Subcutaneous abdominal adipose tissue (tissue), 5 donors: ENCODE results near the gene MRGPRX2.

Experiments used
- H3K27ac ChIP-seq: one replicate; pipeline ENCODE4 v1.7.0; 2013; ENCODE audit warnings: low read depth, mild to moderate bottlenecking, inconsistent platforms, low read length, moderate library complexity
- H3K27me3 ChIP-seq, 5 donors: one replicate each; pipeline ENCODE4 v1.7.0; 2013; ENCODE audit warnings: low read length in 5 of 5, inconsistent platforms in 1 of 5; ENCODE audit not compliant: control insufficient read depth in 5 of 5, insufficient read depth in 4 of 5
- H3K36me3 ChIP-seq, 5 donors: one replicate each; pipeline ENCODE4 v1.7.0; 2013; ENCODE audit warnings: low read length in 5 of 5; ENCODE audit not compliant: control insufficient read depth in 5 of 5, insufficient read depth in 5 of 5
- H3K4me1 ChIP-seq, 5 donors: one replicate each; pipeline ENCODE4 v1.7.0; 2013; ENCODE audit warnings: low read length in 5 of 5, mild to moderate bottlenecking in 3 of 5, moderate library complexity in 1 of 5; ENCODE audit not compliant: control insufficient read depth in 5 of 5, insufficient read depth in 5 of 5
- H3K4me3 ChIP-seq, 5 donors: one replicate each; pipeline ENCODE4 v1.7.0; 2013; ENCODE audit warnings: low read length in 5 of 5, low read depth in 1 of 5
- H3K9ac ChIP-seq, 5 donors: one replicate each; pipeline ENCODE4 v1.7.0; 2013; ENCODE audit warnings: low read length in 5 of 5, mild to moderate bottlenecking in 4 of 5, moderate library complexity in 3 of 5
- H3K9me3 ChIP-seq, 5 donors: one replicate each; pipeline ENCODE4 v1.7.0; 2013; ENCODE audit warnings: low read length in 5 of 5; ENCODE audit not compliant: control insufficient read depth in 5 of 5
- donor health status: healthy.
- donor health status: healthy.
- donor health status: healthy.
- donor health status: healthy.
- donor health status: healthy.

The MRGPRX2 gene

DNA sequence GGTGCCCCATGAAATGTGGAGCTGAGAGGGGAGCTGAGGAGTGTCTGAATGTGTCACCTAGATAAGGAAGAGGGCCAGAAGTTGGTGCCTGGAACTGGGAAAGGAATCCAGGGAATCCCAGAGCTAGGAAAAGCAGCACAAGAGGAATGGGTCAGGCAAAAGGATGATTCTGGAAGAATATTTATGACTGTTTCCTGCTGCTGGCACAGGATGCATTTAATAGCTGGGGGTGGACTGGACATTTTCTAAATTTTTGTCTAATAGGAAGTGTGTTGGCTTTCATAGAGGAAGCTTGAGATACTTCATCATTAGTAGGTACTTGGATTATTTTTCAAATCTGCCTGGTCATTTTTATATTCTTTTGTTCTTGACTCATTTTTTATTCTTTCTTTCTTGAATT is 17.4 kb upstream of the MRGPRX2 start:
- no peak overlapping the region for H3K27ac ChIP-seq
- no peak overlapping the region for H3K9ac ChIP-seq
- peaks cover 0 to 12% (median 6%) of the 10 kb centered on the region in 5 donors for H3K4me1 ChIP-seq
- no peaks in the 10 kb centered on the region for H3K36me3 ChIP-seq
- H3K27me3 ChIP-seq: no peaks in the 10 kb centered on the region
- no peaks in the 10 kb centered on the region for H3K9me3 ChIP-seq
- no peak overlapping the region for H3K4me3 ChIP-seq

DNA sequence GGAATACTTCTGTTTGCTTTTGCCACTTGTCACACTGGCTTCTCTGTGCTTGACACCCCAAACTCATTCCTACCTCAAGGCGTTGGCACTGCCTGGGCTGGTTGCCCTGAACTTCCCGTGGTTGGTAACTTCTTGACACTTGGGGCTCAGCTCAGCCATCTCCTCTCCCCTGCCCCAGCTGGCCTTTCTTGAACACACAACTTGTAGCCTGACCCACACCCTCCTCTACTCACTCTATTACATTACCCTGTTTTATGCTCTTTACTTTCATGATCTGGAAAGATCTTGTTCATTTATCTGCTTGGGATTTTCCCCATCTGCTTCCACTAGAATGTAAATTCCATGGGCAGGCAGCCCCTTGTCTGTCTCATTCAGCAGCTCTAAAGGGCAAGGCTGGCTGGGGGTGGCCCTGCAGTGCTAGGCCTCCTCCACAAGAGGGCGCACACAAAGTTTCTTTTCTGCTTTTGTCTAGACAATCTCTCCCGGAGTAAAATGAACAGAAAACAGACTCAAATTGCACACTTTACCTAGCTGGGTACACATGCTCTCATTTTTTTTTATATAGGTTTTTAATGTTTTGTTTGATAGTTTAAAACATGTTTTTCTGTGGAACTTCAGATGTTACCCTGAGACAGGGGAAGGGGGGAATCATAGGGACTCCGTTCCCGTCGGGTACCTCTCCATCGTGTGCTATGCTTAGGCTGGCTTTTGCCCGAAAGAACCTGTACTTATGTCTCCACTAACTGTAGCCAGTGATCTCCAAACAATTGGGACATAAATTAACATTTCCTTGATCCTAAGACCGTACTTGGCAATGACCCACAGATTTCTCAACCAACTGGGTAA is 16.4 kb upstream of the MRGPRX2 start:
- Histone ChIP-seq H3K4me3 (peak overlapping the region in 3 of 5 donors; percentile 7 to 30 (median 25)), H3K36me3 (no peaks in the 10 kb centered on the region), H3K4me1 (peaks cover 0 to 12% (median 6%) of the 10 kb centered on the region in 5 donors), H3K9me3 (no peaks in the 10 kb centered on the region), H3K27ac (no peak overlapping the region), H3K9ac (no peak overlapping the region), H3K27me3 (no peaks in the 10 kb centered on the region)

DNA sequence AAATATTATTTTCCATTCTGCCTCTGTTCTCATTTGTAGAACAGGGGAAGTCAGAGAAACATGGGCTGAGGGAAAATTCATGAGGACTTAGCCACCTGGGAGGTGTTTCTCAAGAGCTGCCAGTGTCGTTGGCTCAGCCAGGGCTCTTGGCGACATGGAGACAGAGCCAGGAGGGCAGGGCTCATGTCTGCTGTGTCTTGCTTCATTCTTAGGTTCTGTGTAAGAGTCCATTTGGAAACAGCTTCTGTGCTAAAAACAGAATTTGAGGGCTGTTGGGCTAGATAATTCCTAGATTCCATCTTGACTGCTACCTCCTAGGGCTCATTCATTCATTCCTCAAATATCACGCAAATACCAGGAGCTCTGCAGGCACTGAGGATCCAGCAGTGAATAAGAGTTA is 15.1 kb upstream of the MRGPRX2 start:
- no peak overlapping the region for H3K4me3 ChIP-seq
- no peak overlapping the region for H3K9ac ChIP-seq
- H3K27ac ChIP-seq: no peak overlapping the region
- H3K4me1 ChIP-seq: peaks cover 0 to 15% (median 6%) of the 10 kb centered on the region in 5 donors
- peaks cover 0 to under 1% (median 0%) of the 10 kb centered on the region in 5 donors for H3K27me3 ChIP-seq
- H3K9me3 ChIP-seq: no peaks in the 10 kb centered on the region
- no peaks in the 10 kb centered on the region for H3K36me3 ChIP-seq

DNA sequence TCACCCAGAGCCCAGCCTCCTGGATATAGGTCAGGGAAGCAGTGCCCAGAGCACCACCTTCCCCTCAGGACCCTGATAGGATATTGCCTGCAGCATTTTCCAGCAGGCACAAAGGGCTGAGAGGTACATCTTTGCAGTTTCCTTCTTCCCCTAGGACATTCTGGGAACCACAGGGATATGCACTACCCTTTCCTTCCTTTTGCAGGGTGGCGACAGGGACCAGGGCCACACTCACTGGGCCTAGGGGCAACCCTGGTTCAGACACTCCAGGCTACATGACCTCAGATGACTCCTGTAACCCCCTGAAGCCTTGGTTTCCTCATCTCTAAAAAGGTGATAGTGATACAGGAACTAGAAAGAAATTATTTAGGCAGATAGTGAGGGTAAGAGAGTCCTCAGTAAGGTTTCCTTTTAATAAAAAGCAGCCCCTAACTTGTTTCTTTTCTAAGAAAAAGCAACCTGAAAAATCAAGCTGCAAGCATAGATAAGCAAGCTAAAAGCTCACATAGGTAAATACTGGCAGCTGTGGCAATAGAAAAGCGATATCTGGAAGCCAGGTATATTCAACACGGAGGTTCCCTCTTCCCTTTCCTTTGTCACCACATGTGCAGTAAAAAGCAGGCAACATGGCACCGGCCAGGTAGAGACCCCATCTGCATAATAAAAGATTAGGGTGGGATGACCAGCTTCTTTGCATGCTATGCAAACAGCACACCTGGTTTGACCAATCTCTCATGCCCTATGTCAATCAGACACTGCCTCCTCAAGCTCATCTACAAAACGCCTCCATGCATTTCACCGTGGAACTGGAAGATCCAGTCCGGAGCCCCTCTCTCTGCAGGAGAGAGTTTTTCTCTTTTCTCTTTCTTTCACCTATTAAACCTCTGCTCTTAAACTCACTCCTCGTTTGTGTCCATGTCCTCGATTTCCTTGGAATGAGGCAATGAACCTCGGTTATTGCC is 13.2 kb upstream of the MRGPRX2 start:
- no peak overlapping the region for H3K9ac ChIP-seq
- peaks cover 0 to 6% (median 0%) of the 10 kb centered on the region in 5 donors for H3K27me3 ChIP-seq
- peaks cover 0 to 4% (median 0%) of the 10 kb centered on the region in 5 donors for H3K9me3 ChIP-seq
- no peaks in the 10 kb centered on the region for H3K36me3 ChIP-seq
- H3K27ac ChIP-seq: no peak overlapping the region
- peaks cover 0 to 12% (median 6%) of the 10 kb centered on the region in 5 donors for H3K4me1 ChIP-seq
- no peak overlapping the region for H3K4me3 ChIP-seq

DNA sequence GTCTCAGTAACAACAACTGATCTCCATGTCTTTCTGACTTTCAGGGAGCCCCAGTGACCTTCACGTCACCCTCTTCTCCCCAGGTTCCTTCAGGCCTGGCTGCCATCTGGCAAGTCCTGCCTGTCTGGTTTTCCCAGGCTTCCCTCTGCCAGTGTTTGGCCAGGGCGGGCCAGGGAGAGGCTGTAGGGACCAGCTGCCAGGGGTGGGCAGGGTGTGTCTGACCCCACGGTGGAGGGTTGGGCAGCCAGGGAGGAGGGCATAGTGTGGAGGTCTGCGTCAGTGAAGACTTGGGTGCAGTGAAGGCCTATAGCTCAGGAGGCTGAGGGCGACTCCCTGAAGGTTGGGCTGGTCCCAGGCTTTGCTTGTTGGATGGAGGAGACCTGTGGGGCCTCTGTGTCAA is 11.9 kb upstream of the MRGPRX2 start:
- Histone ChIP-seq H3K4me3 (no peak overlapping the region), H3K4me1 (peaks cover 0 to 9% (median 4%) of the 10 kb centered on the region in 5 donors), H3K27ac (no peak overlapping the region), H3K36me3 (no peaks in the 10 kb centered on the region), H3K9me3 (peaks cover 0 to 4% (median 0%) of the 10 kb centered on the region in 5 donors), H3K9ac (no peak overlapping the region), H3K27me3 (peaks cover 0 to 6% (median 0%) of the 10 kb centered on the region in 5 donors)

DNA sequence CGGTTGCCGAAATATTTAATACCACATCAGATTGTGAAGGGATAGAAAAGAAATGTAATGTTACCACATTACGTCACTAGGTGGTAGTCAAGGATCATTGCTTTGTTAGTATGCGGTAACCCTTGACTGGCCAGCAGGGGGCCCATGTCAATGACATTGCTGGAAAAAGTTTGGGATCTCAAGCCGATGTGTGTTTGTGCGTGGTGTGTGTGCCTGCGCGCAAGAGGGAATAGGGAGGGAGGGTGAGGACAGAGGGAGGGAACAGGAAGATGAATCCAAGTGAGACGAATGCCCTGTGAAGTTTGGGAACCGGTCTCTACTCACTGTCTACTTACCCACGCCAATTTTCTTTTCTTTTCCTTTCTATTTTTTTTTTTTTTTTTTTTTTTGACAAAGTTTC is 10.7 kb upstream of the MRGPRX2 start:
- Histone ChIP-seq H3K4me3 (peak overlapping the region in 4 of 5 donors; percentile 14 to 59 (median 36)), H3K27me3 (peaks cover 0 to 6% (median 0%) of the 10 kb centered on the region in 5 donors), H3K36me3 (no peaks in the 10 kb centered on the region), H3K27ac (no peak overlapping the region), H3K9ac (no peak overlapping the region), H3K4me1 (peaks cover 0 to 5% (median 0%) of the 10 kb centered on the region in 5 donors), H3K9me3 (peaks cover 0 to 4% (median 0%) of the 10 kb centered on the region in 5 donors)

DNA sequence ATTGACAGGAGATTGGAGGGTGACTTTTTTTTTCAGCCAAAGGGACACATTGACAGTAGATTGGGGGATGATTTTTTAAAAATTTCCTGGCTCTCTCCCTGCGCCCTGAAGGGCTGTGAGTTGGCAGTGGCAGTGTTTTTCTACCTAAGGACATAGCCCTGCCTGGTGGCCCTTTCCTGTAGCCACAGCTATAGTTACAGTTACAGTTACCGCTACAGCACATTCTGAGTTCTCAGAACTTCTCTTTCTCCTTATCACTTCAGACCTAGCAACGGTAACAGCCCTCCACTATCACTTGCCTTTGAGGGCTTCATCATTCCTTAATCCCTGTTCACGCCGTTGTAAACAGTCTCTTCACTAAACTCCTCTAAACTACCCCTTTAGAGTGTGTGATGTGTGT is 684 bp downstream of the MRGPRX2 start:
- Histone ChIP-seq H3K27me3 (no peaks in the 10 kb centered on the region), H3K27ac (no peak overlapping the region), H3K4me1 (no peaks in the 10 kb centered on the region), H3K9me3 (no peaks in the 10 kb centered on the region), H3K9ac (no peak overlapping the region), H3K36me3 (no peaks in the 10 kb centered on the region), H3K4me3 (no peak overlapping the region)

DNA sequence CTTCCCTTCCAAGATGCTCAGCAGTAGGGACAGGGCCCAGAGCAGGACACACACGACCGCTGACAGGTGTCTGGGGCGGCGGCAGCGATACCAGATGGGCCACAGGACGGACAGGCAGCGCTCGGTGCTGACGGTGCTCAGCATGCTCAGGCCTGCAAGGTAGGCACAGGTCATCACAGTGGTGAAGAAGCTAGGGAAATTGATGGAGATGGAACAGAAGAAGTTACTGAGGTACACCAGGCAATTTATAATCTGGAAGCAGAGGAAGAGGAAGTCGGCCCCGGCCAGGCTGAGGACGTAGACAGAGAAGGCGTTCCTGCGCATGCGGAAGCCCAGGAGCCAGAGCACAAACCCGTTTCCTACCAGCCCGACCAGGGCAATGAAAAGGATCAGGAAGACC is 4.6 kb downstream of the MRGPRX2 start:
- Histone ChIP-seq H3K27ac (no peak overlapping the region), H3K9me3 (peaks cover 0 to 6% (median 0%) of the 10 kb centered on the region in 5 donors), H3K4me3 (no peak overlapping the region), H3K4me1 (no peaks in the 10 kb centered on the region), H3K27me3 (no peaks in the 10 kb centered on the region), H3K9ac (no peak overlapping the region), H3K36me3 (no peaks in the 10 kb centered on the region)

DNA sequence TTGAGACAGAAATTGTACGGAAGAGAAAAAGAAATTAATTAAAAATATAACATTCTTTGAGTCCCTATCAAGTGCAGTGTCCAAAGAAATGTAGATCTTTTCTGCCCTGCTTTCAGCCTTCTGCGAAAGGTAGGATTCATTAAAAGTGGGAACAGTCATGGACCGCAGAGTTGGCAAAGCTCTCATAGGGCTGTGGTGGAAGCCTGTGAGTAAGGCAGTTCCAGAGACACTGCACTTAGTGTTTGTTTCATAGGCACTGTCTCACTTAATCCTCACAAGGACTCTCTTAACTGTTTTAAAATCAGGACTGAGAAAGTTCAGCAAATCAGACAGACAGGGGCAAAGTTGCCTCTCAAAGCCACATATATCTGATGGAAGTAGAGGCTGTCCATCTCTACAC is 5.5 kb downstream of the MRGPRX2 start:
- Histone ChIP-seq H3K4me1 (no peaks in the 10 kb centered on the region), H3K9me3 (peaks cover 0 to 9% (median 5%) of the 10 kb centered on the region in 5 donors), H3K4me3 (no peak overlapping the region), H3K27ac (no peak overlapping the region), H3K9ac (no peak overlapping the region), H3K36me3 (no peaks in the 10 kb centered on the region), H3K27me3 (no peaks in the 10 kb centered on the region)

DNA sequence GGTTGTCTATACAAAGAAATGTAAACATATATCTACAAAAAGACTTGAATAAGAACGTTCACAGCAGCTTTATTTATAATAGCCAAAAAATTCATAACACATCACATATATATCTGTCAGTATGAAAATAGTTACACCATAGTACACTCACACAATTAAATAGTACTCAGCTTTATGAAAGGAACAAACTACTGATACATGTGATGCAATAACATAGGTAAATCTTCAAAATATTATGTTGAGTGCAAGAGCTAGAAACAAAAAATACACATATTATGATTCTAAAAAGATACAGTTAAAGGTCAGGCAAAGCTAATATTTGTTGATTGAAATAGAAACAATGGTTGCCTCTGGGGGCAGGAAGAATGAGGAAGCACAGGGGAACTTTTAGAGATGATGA is 6.6 kb downstream of the MRGPRX2 start:
- no peaks in the 10 kb centered on the region for H3K36me3 ChIP-seq
- no peak overlapping the region for H3K9ac ChIP-seq
- H3K4me1 ChIP-seq: no peaks in the 10 kb centered on the region
- peaks cover 0 to 9% (median 5%) of the 10 kb centered on the region in 5 donors for H3K9me3 ChIP-seq
- no peak overlapping the region for H3K27ac ChIP-seq
- no peak overlapping the region for H3K4me3 ChIP-seq
- H3K27me3 ChIP-seq: no peaks in the 10 kb centered on the region
